Fibroblast of mammary gland (primary cell): ENCODE data around the gene DOP1B.
"Not testable (repeated sequence)": the region's sequence is repeated elsewhere in the genome, so short reads cannot be mapped to it uniquely, and the experiment has no call there.

Source experiments
- DNase-seq: peaks from one replicate; pipeline ENCODE4 v3.0.0-alpha.2; 2010; ENCODE audit warnings: low read depth
- H3K4me3 ChIP-seq: 2 replicates; pipeline ENCODE4 v1.5.1; 2011; ENCODE audit warnings: low read depth, mild to moderate bottlenecking, low read length, moderate library complexity; ENCODE audit not compliant: control insufficient read depth
- TF ChIP-seq, protein P1 (sequence below): conservative IDR thresholded peaks from 2 replicates; pipeline ENCODE4 v1.5.1; 2011; ENCODE audit warnings: low read depth, low read length, inconsistent platforms; ENCODE audit not compliant: control insufficient read depth, insufficient read depth

The DOP1B gene

GRCh38 chr21:36135391-36136102, 21.1 kb upstream of the DOP1B start:
- peak; percentile 79 for DNase-seq
- TF ChIP-seq, protein P1, sequence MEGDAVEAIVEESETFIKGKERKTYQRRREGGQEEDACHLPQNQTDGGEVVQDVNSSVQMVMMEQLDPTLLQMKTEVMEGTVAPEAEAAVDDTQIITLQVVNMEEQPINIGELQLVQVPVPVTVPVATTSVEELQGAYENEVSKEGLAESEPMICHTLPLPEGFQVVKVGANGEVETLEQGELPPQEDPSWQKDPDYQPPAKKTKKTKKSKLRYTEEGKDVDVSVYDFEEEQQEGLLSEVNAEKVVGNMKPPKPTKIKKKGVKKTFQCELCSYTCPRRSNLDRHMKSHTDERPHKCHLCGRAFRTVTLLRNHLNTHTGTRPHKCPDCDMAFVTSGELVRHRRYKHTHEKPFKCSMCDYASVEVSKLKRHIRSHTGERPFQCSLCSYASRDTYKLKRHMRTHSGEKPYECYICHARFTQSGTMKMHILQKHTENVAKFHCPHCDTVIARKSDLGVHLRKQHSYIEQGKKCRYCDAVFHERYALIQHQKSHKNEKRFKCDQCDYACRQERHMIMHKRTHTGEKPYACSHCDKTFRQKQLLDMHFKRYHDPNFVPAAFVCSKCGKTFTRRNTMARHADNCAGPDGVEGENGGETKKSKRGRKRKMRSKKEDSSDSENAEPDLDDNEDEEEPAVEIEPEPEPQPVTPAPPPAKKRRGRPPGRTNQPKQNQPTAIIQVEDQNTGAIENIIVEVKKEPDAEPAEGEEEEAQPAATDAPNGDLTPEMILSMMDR: no peak
- peak overlapping the region; percentile 50 for H3K4me3 ChIP-seq

DNA sequence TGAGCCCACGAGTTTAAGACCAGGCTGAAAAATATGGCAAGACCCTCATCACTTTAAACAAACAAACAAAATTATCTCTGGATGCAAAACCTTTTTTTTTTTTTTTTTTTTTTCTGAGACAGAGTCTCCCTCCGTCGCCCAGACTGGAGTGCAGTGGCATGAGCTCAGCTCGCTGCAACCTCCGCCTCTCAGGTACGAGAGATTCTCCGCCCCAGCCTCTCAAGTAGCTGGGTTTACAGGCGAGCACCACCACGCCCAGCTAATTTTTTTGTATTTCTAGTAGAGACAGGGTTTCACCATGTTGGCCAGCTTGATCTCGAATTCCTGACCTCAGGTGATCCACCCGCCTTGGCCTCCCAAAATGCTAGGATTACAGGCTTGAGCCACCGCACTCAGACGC, 16.8 kb upstream of the DOP1B start:
- DNase-seq, H3K4me3 ChIP-seq: not testable (repeated sequence)

DNA sequence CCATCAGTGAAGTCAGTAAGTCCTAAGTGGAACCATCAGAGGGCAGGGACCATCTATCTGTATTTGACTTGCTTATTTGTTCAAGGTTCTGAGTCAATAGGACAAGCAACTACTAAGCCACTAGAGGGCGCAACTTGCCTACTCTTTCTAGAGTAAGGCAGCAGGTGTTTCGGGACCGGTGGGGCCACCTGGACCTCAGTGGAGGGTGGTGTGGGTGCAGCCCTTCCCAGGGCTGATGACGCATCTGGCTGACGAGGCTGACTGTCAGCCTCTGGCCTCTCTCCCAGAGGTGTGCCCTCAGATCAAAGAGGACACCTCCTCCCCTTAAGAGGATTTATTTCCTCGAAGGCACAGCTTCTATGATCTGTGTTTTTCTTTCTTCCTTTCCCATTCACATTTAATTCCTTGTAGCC, 15.1 kb upstream of the DOP1B start:
- TF ChIP-seq, protein P1: peak; percentile 82
- no peak overlapping the region for H3K4me3 ChIP-seq

DNA sequence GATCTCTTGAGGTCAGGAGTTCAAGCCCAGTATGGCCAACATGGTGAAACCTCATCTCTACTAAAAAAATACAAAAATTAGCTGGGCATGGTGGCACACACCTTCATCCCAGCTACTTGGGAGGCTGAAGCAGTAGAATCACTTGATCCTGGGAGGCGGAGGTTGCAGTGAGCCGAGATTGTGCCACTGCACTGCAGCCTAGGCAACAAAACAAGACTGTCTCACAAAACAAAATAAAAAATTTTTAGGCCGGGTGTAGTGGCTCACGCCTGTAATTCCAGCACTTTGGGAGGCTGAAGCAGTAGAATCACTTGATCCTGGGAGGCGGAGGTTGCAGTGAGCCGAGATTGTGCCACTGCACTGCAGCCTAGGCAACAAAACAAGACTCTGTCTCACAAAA, 12.4 kb upstream of the DOP1B start:
- not testable (repeated sequence) for DNase-seq, H3K4me3 ChIP-seq

More for the DNA sequence above, 15.1 kb upstream of the DOP1B start:
- peak; percentile 89 for DNase-seq

GRCh38 chr21:36145259-36145658, 11.4 kb upstream of the DOP1B start:
- TF ChIP-seq, protein P1: no peak
- no peak for DNase-seq
- H3K4me3 ChIP-seq: no peak overlapping the region

DNA sequence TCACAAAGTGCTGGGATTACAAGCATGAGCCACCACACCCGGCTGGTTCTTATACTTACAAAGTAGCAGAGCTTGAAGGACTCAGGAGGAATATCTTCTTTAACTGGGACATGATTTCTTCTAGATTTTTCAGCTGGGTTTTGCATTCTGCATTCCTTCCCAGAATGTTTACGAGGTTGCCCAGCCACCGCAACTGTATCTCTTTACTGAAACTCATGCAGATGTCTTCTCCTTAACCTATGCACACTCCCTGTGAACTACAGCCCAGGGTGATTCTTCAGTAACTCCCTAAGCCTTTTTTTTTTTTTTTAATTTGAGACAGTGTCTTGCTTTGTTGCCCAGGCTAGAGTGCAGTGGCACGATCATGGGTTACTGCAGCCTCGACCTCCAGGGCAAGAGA, 8.7 kb upstream of the DOP1B start:
- TF ChIP-seq, protein P1: no peak
- H3K4me3 ChIP-seq: no peak overlapping the region
- no peak for DNase-seq

GRCh38 chr21:36148886-36149285, 7.7 kb upstream of the DOP1B start:
- H3K4me3 ChIP-seq: no peak overlapping the region
- no peak for DNase-seq
- TF ChIP-seq, protein P1: no peak
